ENCODE measurements around the gene INTS2.
"Not testable (repeated sequence)": the region's sequence is repeated elsewhere in the genome, so short reads cannot be mapped to it uniquely, and the experiment has no call there.

DNA sequence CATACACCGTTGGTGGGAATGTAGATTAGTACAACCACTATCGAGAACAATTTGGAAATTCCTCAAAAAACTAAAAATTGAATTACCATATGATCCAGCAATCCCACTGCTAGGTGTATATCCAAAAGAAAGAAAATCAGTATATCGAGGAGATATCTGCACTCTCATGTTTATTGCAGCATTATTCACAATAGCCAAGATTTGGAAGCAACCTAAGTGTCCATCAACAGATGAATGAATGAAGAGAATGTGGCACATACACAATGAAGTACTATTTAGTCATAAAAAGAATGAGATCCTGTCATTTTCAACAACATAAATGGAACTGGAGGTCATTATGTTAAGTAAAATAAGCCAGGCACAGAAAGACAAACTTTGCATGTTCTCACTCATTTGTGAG is 108.5 kb downstream of the INTS2 start:
- TF ChIP-seq, protein P1, sequence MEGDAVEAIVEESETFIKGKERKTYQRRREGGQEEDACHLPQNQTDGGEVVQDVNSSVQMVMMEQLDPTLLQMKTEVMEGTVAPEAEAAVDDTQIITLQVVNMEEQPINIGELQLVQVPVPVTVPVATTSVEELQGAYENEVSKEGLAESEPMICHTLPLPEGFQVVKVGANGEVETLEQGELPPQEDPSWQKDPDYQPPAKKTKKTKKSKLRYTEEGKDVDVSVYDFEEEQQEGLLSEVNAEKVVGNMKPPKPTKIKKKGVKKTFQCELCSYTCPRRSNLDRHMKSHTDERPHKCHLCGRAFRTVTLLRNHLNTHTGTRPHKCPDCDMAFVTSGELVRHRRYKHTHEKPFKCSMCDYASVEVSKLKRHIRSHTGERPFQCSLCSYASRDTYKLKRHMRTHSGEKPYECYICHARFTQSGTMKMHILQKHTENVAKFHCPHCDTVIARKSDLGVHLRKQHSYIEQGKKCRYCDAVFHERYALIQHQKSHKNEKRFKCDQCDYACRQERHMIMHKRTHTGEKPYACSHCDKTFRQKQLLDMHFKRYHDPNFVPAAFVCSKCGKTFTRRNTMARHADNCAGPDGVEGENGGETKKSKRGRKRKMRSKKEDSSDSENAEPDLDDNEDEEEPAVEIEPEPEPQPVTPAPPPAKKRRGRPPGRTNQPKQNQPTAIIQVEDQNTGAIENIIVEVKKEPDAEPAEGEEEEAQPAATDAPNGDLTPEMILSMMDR (conservative IDR thresholded peaks at IDR 0.05; ENCODE audit: low read depth, low read length) = not testable (repeated sequence)
- TF ChIP-seq EZH2 (IDR thresholded peaks at IDR 0.05; ENCODE audit: borderline replicate concordance, low read depth, low read length, poor library complexity, severe bottlenecking) = not testable (repeated sequence)
